IPS DF 4.7 (cell line): Measurements from ENCODE around the gene MEGF8.

Experiments
- DNase-seq: peaks from one replicate; pipeline ENCODE4 v3.0.0-alpha.2; 2013; ENCODE audit warnings: low spot score; ENCODE audit errors: extremely low read depth

The MEGF8 gene

DNA sequence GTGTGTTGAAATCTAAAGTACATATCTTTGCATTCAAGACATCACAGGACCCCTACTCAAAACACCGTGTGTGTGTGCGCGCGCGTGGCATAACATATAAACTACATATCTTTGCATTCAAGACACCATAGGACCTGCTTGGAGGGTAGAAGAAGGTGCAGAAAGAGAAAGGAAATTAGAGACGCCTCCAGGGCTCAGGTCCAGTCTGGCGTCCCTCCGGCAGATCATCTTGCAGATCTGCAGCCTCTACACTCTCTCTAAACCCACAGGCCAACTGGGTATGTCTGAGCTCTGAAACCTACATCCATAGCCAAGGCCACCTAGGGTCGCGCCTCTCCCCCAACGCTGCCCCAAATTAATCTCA, 22.4 kb upstream of the MEGF8 start:
- no peak for DNase-seq

DNA sequence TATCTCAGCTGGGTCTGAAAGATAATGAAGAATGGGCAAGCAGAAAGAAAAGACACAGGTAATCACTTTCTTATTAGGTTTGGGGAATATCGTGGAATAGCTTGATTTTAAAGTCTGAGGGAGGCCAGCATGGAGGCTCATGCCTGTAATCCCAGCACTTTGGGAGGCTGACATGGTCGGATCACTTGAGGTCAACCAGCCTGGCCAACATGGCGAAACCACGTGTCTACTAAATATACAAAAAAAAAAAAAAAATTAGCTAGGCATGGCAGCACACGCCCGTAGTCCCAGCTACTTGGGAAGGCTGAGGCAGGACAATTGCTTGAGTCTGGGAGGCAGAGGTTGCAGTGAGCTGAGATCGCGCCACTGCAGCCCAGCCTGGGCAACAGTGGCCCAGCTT, 21.6 kb upstream of the MEGF8 start:
- no peak for DNase-seq

DNA sequence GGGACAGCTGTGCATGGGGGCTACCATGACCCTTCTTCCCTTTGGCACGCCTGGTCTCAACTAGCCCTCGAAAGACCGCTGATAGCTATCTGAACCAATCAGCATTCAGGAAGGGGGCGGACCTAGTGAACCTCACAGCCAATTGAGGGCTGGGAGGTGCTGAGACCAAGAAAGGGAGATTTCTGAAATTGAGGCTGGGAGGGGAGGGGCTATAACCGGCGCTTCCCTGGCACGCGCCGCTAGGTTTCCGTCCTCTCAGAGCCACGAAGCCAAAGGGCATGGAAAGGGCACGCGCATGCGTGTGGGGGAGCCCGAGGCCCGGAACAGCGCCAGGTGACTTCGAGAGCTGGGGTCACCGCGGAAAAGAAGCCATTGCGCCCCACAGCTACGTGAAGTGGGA, 18.8 kb upstream of the MEGF8 start:
- no peak for DNase-seq

DNA sequence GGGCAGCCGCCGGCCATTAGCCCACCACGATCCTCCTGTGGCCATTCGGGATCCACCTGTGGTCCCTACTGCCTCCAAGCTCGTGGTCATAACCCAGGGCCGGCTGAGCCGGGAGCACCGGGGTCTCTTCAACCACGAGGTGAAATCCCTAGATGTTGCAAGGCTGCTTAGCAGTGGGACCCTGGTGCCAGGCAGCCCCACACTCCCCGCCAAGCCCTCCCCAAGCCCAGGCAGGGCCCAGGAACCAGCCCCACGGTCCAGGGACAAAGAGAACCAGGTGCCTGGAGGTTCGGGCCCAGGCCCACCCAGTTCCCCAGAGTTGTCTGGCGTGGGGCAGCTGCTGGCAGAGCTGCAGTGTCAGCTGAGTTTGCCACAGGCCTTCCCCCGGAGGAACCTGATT, 15.7 kb upstream of the MEGF8 start:
- DNase-seq: no peak

DNA sequence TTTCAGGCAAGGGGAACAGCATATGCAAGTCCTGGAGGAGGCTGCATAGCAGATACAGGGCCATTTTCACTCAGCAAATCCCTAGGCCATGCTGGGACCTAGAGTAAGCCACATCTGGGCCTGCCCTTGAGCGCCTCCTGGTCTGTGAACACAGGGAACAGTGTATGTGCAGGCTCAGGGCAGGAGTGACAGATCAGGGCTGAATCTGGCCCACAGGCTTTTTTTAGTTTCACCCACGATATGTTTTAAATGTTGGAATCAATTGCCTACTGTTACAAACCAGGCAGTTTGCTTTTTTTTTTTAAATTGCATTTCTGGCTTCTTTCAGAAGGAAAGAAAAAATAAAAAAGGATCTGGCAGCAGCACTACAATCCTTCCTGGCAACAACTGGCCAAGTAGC, 13.8 kb upstream of the MEGF8 start:
- DNase-seq: no peak

DNA sequence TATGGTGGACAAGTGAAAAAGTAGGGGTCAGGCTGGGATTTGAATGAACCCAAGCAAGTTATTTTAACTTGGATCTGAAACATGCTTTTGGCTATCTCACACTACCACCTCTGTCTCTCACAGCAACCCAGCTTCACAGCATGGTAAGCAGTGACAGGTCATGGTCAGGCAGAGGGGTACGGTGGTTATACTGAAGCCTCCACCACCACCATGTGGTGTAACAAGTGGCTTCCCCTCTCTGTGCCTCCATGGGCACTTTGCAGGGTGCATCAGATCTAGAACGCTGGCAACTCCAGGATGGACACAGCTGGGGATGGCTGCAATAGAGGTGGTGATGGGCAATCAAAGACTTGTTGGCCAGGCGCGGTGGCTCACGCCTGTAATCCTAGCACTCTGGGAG, 13.1 kb upstream of the MEGF8 start:
- no peak for DNase-seq

DNA sequence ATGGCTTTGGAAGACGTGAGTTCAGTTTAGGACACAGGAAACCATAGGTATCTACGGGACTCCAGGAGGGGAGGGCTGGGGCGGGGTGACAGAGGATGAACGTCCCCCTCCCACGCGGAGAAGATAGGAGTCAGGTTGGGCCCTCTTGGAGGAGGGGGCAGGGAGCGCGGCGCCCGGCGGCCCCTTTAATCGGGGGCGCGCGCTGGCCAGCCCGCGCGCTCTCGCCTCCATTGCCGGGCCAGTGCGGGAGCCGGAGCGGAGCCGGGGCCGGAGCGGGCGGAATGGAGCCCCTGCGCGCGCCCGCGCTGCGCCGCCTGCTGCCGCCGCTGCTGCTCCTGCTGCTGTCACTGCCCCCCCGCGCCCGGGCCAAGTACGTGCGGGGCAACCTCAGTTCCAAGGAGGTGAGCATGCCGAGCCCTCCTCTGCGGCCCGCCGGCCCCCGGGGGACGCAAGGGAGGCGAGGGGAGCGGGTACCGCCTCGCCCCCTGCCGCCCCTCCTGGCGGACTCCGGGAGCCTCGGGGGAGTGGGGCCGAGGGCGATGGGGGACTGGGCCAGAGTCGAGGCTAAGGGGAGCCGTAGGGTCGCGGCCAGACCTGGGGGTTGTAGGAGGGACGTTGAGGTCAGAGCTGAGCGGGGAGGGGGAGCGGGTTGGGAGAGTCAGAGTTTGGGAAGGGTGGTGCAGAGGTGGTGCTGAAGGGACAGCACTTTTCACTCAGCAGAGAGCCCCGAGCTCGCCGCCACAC, 12.2 kb upstream of the MEGF8 start, which contains the start of gene TMEM145:
TSS of gene TMEM145 (plus strand) at position 214 of the 744 bp plus-strand sequence. CDS start at position 282, 68 bp downstream.
- DNase-seq: no peak

DNA sequence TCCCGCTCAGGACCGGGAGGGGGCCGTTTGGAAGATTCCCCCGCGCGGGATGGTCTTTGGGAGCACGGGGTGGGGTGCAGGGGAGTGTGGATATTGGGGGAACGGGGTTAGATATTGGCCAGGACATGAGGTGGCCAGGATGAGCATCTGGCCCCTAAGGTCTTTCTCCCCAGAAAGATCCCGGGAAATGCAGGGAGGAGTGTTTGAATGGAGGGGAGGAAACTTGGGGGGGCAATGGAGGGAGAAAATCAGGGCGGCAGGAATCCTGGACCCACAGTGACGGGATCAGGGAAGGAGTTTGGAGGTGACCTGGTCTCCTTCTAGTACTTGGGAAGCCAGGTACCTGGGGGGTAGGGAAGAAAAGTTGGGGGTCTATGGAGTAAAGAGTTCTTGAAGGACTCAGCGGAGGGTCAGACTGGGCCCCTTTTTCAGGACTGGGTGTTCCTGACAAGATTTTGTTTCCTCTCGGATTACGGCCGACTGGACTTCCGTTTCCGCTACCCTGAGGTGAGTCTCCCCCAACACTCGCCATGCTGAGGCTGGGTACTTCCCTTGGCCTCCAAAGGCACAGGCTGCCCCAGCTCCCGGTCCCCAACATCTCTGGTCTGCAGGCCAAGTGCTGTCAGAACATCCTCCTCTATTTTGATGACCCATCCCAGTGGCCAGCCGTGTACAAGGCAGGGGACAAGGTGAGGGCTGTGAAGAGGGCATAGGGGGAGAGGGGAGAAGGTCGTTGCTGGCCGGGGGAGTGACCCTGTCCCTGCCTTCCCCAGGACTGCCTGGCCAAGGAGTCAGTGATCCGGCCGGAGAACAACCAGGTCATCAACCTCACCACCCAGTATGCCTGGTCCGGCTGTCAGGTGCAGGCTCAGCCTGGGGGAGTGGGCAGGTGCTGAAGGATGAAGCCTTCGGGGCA, 11.3 kb upstream of the MEGF8 start:
- no peak for DNase-seq

DNA sequence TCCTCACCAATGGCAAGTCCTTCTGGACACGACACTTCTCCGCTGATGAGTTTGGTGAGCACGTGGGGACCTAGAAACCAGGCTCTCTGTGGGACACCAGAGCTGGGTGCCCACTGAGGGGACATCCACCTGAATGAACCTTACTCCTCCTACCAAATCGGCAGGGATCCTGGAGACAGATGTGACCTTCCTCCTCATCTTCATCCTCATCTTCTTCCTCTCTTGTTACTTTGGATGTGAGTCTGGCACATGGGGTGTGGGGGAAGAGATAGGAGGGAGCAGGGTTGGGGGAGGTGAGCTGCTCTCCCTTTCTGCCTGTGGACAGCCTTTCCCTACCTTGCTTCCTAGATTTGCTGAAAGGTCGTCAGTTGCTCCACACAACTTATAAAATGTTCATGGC, 10.4 kb upstream of the MEGF8 start:
- no peak for DNase-seq

DNA sequence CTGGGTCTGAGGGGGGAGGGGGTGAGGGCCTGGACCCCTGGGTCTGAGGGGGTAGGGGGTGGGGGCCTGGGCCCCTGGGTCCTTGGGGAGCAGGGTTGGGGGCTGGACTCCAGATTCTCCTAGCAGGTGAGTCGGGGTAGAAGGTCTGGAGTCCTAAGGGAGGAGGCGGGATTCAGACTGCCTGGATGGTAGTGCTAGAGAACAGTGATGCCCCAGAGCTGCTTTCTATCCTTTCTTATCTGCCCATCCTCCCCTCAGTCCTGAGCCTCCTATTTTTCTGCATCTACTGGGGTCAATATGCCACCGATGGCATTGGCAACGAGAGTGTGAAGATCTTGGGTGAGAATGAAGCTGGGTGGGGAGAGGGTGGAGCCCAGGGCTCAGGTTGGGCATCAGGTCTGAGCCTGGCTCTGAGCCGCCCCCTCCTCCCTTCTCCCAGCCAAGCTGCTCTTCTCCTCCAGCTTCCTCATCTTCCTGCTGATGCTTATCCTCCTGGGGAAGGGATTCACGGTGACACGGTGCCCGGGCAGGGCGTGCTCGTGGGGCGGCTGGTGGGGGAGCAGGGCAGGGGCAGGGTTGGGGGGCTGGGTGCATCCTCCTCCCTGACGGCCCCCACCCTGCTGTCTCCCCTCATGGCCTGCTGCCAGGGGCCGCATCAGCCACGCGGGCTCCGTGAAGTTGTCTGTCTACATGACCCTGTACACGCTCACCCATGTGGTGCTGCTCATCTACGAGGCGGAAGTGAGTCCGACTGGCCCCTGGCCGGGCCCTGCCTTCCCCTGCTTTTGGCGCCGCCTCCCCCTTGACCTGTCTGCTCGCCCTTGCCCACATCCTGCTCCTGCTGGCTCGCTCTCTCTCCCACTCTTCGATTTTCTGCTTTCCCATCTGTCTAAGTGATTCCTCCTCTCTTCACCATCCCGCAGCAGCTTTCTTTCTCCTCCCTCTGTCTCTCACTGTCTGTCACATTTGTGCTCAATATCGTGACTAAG, 8.9 kb upstream of the MEGF8 start:
- DNase-seq: no peak

DNA sequence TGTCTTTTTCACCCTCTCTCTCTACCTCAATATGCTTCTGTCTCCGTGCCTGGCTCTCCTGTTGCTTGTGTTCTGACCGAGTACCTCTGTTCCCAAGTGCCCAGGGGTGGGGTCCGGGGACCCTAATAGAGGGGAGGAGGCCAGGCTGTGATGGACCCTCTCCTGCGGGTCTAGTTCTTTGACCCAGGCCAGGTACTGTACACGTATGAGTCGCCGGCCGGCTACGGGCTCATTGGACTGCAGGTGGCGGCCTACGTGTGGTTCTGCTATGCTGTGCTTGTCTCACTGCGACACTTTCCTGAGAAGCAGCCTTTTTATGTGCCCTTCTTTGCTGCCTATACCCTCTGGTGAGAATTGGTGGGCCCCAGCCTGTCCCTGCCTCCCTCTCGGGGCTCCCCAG, 7.9 kb upstream of the MEGF8 start:
- no peak for DNase-seq

DNA sequence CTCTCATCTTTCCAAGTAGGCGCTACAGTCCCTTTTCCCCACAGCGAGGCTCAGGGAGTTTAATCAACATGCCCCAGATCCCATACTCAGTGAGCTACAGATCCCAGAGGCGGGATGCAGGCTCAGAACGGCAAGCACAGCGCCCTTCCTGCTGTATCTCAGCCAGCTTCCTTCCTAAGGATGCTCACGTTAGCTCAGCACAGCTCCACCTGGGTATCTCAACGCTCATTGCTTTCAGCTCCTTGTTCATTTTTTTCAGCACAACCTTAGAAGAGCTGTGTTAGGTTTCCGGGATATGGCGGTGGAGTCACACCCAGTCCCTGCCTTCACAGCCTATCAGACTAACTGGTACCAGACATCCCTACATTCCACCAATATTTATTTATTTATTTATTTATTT, 3.1 kb upstream of the MEGF8 start:
- DNase-seq: no peak

DNA sequence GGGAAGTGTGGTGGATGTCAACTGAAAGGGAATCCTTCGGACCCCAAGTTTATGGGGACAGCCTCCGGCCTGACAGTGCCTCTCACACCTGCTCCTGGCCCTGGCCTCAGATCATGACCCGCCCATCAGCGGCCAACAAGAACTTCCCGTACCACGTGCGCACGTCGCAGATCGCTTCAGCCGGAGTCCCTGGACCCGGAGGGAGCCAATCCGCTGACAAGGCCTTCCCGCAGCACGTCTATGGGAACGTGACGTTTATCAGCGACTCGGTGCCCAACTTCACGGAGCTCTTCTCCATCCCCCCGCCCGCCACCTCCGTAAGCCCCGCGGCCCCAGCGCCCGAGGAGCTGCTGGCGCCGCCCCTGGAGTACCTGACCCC, 2.0 kb upstream of the MEGF8 start:
- no peak for DNase-seq

DNA sequence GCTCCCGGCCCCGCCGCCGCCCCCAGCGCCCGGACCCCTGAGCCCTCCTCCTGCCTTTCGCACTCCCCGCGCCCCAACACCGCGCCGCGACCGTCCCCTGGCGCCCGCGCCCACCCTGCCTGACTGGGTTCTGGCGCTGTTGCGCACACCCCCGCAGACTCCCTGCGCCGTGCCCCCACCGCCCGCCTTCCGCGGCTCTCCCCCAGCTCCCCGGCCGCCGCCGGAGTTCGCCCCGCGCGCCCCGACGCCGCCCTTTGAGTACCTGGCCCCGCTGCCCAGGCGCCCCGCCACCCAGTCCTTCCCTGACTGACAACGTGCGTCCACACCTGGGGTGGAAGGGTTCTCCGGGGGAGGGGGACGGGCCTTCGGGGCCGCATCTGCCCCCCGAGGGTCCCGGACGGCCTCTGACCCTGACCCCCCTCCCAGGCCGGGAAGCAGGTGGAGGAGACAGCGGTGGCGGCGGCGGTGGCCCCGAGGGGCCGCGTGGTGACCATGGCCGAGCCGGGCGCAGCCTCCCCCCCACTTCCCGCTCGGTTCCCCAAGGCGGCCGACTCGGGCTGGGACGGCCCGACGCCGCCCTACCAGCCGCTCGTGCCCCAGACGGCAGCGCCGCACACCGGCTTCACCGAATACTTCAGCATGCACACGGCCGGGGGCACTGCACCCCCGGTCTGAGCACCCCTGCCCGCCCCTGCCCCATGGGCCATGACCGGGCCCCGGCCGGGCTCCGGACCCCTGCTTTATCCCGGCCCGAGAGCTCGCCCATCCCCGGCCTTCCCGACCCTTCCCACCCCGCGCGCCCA, 1.4 kb upstream of the MEGF8 start:
- DNase-seq: no peak

DNA sequence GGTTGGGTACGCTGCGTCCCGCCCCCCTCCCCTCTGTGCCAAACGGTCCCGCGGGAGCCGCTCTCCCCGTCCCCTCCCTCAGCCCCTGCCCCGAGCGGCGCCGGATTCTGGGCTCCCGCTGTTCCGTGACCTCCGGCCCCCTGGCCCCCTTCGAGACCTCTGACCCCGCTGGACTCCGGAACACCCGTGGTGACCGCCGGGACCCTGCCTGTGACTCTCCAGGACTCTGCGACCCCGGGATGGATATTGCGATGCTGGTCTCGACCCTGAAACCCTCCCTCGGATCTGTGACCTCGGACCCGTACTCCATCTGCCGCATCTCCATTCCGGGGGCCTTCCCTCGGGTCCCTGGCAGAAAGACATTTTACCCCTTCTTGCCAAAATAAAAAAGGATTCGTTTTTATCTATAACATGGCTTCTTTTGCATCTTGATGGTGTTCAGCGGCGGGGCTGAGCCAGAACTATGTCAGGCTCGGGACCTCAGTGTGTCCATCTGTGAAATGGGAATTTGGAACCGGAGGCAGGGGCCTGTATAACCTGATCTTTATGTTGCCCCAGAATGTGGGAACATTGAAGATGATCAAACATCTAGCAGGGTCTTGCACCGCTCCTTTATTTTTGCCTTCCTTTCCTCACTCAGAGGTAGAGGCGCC, 654 bp upstream of the MEGF8 start:
- no peak for DNase-seq

DNA sequence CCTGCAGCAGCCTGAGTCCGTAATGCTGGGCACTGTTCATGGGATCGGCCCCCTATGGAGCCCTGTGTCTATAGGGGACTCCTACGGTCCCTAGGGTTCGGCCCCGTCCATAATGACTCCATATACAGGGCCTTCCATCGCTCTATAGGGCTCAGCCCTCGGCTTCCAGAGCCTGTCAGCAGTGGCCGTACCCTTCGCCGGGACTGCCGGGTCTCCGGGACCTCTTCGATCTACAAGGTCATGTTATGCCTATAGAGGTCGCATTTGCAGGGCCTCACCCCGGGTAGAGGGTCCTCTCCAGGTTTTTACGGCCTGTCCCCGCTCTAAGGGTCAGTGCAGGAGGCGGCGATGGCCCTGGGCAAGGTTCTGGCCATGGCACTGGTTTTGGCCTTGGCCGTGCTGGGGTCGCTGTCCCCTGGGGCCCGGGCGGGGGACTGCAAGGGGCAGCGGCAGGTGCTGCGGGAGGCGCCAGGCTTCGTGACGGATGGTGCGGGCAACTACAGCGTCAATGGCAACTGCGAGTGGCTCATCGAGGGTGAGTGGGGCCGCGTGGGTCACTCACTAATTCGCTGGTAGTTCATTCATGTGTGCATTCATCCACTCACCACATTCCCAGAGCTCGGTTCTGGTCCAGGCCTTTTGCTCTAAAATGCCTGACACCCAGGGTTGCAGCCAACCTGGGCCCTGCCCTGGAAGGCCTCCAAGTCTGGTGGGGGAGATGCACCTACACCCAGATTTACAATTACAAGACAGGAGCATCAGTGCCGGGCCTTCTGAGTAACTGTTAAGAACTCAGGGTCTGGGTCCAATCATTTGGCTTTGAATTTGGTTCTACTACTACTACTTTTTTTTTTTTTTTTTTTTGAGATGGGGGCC, 699 bp downstream of the MEGF8 start:
- DNase-seq: no peak

DNA sequence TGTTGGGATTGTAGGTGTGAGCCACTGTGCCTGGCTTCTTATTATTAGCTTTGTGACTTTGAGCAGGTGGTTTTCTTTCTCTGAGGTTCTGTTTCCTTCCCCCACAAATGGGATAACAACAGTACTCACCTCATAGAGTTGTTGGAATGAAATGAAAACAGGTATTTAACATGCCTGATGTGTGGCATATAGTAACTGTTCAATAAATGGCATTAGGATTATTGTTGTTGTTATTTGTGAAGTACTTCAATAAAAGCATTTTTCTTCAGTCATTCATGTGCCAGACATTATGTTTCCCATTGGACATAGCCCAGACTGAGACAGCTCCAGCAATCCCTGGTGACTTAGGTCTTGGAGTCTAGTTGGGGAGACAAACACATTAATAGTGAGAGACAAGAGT, 1.5 kb downstream of the MEGF8 start:
- DNase-seq: no peak

DNA sequence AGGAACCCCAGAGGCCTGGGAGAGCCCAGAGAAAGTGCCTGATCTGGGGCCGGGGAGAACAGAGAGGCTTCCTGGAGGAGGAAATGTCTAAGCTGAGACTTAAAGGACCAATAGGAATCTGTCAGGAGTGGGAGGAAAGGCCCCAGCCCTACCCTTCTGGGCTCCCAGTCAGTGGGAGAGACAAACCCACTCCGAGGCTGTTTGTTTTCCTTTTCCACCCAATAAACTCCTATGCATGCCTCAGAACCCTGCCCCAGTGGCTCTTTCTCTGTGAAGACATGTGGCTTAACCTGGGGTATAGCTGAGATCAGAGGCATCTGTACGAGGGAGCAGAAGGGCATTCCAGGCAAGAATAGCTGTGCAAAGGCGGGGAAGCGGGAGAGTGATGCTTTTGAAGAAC, 1.9 kb downstream of the MEGF8 start:
- no peak for DNase-seq

DNA sequence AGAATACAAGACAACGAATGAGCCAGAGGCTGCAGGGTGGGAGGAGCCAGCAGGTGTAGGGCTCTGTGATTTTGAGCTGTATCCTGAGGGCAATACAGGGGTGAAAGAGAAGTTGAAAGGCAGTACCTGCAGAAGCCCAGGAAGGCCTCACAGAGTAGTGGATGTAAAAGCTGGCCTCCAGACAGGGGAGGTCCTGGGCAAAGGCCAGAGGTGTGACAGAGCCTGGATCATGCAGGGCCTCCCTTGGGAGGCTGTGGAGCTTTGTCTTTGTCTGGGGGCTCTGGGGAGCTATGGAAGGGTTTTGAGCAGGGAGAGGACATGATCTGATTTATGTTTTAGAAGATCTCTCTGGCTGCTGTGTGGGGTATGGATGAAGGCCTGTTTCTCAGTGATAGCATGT, 2.7 kb downstream of the MEGF8 start:
- DNase-seq: no peak
